ENCODE data around the gene MRPL49. TPM values are rescaled to one million over a fixed set of nuclear protein-coding genes. Genes with fewer than 3 reads are reported as not detected.

MRPL49 gene
- total and polyA plus RNA-seq, 9 donors = 47.1 to 106 (median 53.4) TPM

DNA sequence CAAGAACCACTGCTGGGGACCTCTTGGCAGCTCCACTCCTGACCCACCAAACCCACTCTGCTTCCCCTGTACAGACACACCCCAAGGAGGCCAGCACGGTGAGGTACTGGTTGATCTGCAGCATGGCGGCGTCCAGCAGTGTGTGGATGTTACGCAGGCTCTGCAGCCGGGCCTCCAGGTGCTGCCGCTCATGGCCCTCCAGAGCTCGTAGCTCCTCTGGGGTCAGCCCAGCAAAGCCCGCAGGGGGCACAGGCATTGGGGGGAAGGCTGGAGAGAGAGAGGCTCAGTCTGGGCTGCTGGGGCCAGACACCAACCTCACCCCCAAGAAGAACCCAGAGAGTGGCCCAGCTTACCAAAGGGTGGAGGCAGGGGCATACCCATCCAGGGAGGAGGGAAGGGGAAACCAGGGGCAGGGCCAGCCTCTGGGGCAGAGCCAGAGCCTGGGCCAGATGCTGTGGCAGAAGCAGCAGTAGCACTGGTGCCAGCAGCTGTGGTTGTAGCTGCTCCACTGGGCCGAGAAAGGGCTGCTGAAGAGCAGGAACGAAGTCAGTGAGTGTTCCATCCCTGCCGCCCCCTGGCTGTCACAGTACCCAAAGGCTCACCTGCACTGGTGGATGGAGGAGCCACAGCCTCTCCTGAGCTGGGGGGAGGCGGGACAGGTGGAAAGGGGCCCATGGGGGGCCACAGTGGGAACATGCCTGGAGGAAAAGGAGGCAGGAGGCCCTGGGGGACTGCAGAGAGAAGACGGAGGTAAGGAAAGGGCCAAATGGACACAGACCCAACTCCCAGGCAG lies 7.7 kb downstream of the MRPL49 start:
- Histone ChIP-seq H3K27me3 (no peaks in the 10 kb centered on the region), H3K36me3 (no peaks in the 10 kb centered on the region), H3K4me1 (ENCODE audit: insufficient read depth) (no peaks in the 10 kb centered on the region), H3K4me3 (no peak overlapping the region), H3K27ac (no peak overlapping the region), H3K9me3 (no peaks in the 10 kb centered on the region)
- 81 to 85% (median 82%) methylated on average over 13 of the region's 13 CpGs for WGBS, 3 donors
- intact Hi-C loops (cut with DNase I) = no loop called here
- no peak for DNase-seq
- TF ChIP-seq POLR2A (IDR thresholded peaks at IDR 0.05) = no peak
- TF ChIP-seq, protein P1, sequence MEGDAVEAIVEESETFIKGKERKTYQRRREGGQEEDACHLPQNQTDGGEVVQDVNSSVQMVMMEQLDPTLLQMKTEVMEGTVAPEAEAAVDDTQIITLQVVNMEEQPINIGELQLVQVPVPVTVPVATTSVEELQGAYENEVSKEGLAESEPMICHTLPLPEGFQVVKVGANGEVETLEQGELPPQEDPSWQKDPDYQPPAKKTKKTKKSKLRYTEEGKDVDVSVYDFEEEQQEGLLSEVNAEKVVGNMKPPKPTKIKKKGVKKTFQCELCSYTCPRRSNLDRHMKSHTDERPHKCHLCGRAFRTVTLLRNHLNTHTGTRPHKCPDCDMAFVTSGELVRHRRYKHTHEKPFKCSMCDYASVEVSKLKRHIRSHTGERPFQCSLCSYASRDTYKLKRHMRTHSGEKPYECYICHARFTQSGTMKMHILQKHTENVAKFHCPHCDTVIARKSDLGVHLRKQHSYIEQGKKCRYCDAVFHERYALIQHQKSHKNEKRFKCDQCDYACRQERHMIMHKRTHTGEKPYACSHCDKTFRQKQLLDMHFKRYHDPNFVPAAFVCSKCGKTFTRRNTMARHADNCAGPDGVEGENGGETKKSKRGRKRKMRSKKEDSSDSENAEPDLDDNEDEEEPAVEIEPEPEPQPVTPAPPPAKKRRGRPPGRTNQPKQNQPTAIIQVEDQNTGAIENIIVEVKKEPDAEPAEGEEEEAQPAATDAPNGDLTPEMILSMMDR (IDR thresholded peaks at IDR 0.05) = no peak
- no peak for TF ChIP-seq EP300 (IDR thresholded peaks at IDR 0.05)

DNA sequence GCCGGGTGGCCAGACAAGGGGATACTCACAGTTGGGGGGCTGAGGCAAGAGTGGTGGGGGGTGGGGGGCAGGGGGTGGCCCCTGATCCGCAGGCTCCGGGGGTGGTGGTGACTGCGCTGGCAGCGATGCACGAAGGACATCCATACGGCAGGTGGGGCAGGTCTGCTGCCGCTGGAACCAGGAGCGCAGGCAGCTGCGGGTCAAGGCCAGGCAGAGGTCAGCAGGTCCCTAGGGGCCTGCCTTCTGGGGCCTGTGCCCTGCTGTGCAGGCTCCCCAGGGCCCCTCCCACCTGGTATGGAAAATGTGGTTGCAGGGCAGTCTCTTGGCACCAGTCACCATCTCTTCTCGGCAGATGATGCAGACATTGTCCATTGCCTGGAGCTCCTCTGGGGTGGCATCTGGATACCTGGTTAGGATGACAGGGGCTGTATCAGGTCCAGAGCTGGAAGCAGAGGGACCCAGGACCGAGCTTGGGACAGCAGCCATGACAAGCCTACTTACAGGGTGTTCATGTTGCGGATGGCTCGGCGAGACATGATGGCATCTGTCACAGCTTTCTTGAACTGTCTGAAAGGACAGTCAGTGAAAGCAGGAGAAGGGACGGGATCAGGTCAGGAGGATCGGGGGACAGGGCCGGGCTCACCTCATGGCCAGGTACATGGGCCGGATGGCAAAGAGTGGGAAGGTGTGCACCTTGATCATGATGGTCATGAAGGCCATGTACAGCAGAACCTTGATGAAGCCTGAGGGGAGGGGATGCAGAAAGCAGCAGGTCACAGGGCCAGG lies 8.7 kb downstream of the MRPL49 start:
- no peak overlapping the region for H3K27ac ChIP-seq
- no peaks in the 10 kb centered on the region for H3K4me1 ChIP-seq (ENCODE audit: insufficient read depth)
- 66 to 81% (median 72%) methylated on average over 19 of the region's 19 CpGs for WGBS, 3 donors
- H3K4me3 ChIP-seq = no peak overlapping the region
- no peaks in the 10 kb centered on the region for H3K27me3 ChIP-seq
- H3K9me3 ChIP-seq = no peaks in the 10 kb centered on the region
- H3K36me3 ChIP-seq = no peaks in the 10 kb centered on the region
- TF ChIP-seq EP300 (IDR thresholded peaks at IDR 0.05) (no peak), POLR2A (IDR thresholded peaks at IDR 0.05) (no peak)
- TF ChIP-seq, protein P1 (IDR thresholded peaks at IDR 0.05) = no peak
- intact Hi-C loops (cut with DNase I) = no loop called here
- DNase-seq = peak in 1 of 5 donors; percentile 16

GRCh38 chr11:65131417-65131776 lies 9.3 kb downstream of the MRPL49 start:
- Histone ChIP-seq H3K4me3 (no peak overlapping the region), H3K4me1 (ENCODE audit: insufficient read depth) (no peaks in the 10 kb centered on the region), H3K36me3 (no peaks in the 10 kb centered on the region), H3K9me3 (no peaks in the 10 kb centered on the region), H3K27me3 (no peaks in the 10 kb centered on the region), H3K27ac (no peak overlapping the region)
- 62 to 85% (median 79%) methylated on average over 3 of the region's 3 CpGs for WGBS, 3 donors
- intact Hi-C loops (cut with DNase I) = no loop called here
- DNase-seq = no peak
- TF ChIP-seq EP300 (IDR thresholded peaks at IDR 0.05) = no peak
- TF ChIP-seq, protein P1 (IDR thresholded peaks at IDR 0.05) = no peak
- TF ChIP-seq POLR2A (IDR thresholded peaks at IDR 0.05) = no peak

DNA sequence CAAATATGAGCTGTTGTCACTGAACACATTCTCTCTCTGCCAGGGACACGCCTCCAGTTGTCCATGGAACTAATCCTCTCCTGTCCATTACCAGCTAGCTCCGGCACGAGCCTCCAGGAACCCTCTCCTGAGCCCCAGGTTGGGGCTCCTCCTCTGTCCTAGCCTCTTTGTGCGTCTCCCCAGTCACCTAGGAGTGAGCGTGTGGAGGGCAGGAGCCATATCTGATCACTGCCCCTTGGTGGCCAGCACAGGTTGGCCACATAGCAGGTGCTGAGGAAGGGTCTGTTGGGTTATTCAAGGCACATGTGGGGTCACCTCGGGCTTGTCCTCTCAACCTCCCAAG lies 9.7 kb downstream of the MRPL49 start:
- 73 to 84% (median 77%) methylated on average over 6 of the region's 6 CpGs for WGBS, 3 donors
- intact Hi-C loops (cut with DNase I) = no loop called here
- no peaks in the 10 kb centered on the region for H3K9me3 ChIP-seq
- H3K4me3 ChIP-seq = no peak overlapping the region
- DNase-seq = peak in 1 of 5 donors; percentile 15
- H3K27ac ChIP-seq = no peak overlapping the region
- H3K4me1 ChIP-seq (ENCODE audit: insufficient read depth) = no peaks in the 10 kb centered on the region
- no peaks in the 10 kb centered on the region for H3K36me3 ChIP-seq
- no peaks in the 10 kb centered on the region for H3K27me3 ChIP-seq
- no peak for TF ChIP-seq EP300 (IDR thresholded peaks at IDR 0.05)
- TF ChIP-seq POLR2A (IDR thresholded peaks at IDR 0.05) = no peak
- TF ChIP-seq, protein P1 (IDR thresholded peaks at IDR 0.05) = no peak

All from ovary (tissue), 9 donors.